ENCODE data around the gene ROR1. TPM values are rescaled to one million over a fixed set of nuclear protein-coding genes. Genes with fewer than 3 reads are reported as not detected.

The ROR1 gene
- total and polyA plus RNA-seq, 9 of the 15 experiments (the other 6 are each of a cell fraction or from before 2014, with no cell fraction given) = 0.02 TPM; not detected in 8

DNA sequence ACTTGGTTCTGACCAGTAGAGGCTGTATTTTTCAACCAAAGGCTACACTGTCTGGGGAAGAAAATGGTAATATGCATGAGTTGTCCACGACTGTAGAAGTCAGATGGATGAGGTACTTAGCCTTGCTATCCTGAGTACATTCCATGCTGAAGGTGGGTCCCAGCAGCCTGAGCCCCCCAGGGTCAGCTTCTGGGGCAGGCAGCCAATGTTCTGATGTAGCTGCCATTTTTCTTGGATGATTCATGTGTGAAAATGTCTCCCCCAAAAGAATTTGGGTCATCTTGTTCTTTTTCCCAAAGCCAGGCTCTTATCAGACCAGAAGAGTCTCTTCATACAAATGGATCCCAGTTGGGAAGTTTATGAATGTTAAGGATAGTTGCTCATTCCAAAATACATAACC, 257.4 kb downstream of the ROR1 start:
- DNase-seq (ENCODE audit: extremely low read depth in 1 of 4, low spot score in 3 of 4) = no peak
- Histone ChIP-seq H3K27me3 (ENCODE audit: control insufficient read depth in 2 of 2, insufficient read depth in 2 of 2, low read length in 2 of 2) (no peaks in the 10 kb centered on the region), H3K9me1 (ENCODE audit: control insufficient read depth, insufficient read depth, low read length) (no peaks in the 10 kb centered on the region), H3K9ac (ENCODE audit: insufficient read depth in 1 of 2, low read depth in 2 of 2, low read length in 2 of 2) (no peak overlapping the region), H3K79me2 (ENCODE audit: control insufficient read depth, insufficient read depth, low read length) (no peaks in the 10 kb centered on the region), H4K20me1 (replicated peaks; ENCODE audit: control insufficient read depth, insufficient read depth, low read length) (no peaks in the 10 kb centered on the region; the same call in 1 of the 2 replicates), H3K27ac (ENCODE audit: extremely low read depth, low read depth, low read length) (no peak overlapping the region), H3K4me2 (ENCODE audit: insufficient read depth, low read length) (no peak overlapping the region), H3K9me3 (replicated peaks; ENCODE audit: control insufficient read depth, insufficient read depth, low read depth, low read length) (no peaks in the 10 kb centered on the region), H3K4me3 (no peak overlapping the region), H2AFZ (ENCODE audit: low read depth, low read length) (no peak overlapping the region), H3K4me1 (replicated peaks in 1 of 2; ENCODE audit: control insufficient read depth in 2 of 2, insufficient read depth in 2 of 2, low read length in 2 of 2) (no peaks in the 10 kb centered on the region), H3K36me3 (ENCODE audit: control insufficient read depth, insufficient read depth, low read length) (no peaks in the 10 kb centered on the region)
- intact Hi-C loops (cut with micrococcal nuclease) = no loop called here
- WGBS (ENCODE audit: insufficient coverage, low coverage, missing lambda C conversion rate) = 0% methylated on average over 1 of the region's 1 CpG
- ChIA-PET POLR2A (no interaction called here), CTCF (ENCODE audit: low intra/inter-chr PET ratio) (no interaction called here)
- ATAC-seq = no peak
- BruUV-seq (replicated peaks) = no TSS peak
- in situ Hi-C loops (cut with MboI) = no loop called here
- no peak for FAIRE-seq
- no peak for TF ChIP-seq ZKSCAN1 (IDR thresholded peaks at IDR 0.05; ENCODE audit: low read depth, low read length)
- TF ChIP-seq JUND (IDR thresholded peaks at IDR 0.05; ENCODE audit: borderline replicate concordance, low read depth, low read length) = no peak
- no peak for TF ChIP-seq JUND (tag; IDR thresholded peaks at IDR 0.05; ENCODE audit: borderline replicate concordance, low read depth, low read length)
- TF ChIP-seq, protein P1, sequence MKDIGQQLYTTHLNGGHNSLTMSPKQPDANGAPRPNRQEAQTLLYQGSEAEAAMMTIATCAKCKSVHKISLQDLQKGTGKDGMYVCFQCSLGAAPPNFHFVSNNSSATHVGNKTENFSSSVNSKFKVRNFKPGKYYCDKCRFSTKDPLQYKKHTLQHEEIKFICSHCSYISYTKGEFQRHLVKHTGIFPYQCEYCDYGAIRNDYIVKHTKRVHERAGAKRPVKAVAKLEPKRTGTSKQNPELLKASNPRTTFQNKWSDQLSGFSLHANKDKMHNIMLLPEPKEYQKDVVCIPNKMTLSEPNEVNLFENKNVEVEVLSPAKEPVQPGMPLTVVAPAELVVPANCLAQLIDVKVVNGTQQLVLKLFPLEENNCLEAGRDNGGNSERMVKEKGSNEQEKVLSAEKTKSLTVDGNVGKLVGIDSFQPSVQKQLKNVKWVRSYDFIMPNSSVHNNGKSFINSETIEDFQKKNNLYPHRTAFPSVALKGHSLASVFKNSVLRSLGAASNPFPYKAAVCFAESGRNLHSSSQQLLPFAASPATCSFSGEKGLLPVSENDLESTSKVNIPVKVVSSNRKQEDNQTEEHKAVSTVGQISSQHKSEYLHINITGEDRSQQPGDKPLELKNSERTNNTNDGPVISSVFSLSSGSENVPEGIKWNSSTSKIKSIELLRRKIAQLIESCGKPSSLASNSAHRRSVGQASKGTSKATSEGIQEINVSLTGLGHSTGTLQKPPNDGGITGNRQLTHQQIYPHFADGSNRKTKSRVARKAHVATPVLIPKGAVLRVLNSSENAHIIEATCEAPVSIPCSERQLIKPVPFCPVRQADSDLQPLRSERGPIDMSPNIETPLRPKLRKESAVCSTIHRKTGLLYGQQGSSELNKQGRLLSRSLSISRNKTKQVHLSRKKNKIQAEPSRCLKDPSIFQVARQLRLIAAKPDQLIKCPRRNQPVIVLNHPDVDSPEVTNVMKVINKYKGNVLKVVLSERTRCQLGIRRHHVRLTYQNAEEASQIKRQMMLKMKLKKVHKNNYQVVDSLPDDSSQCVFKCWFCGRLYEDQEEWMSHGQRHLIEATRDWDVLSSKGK (CRISPR knock-in tag; IDR thresholded peaks at IDR 0.05) = no peak
- TF ChIP-seq EP300 (IDR thresholded peaks at IDR 0.05; ENCODE audit: low read length) = no peak
- TF ChIP-seq GABPA (tag; conservative IDR thresholded peaks at IDR 0.05; ENCODE audit: low read depth) = no peak
- no peak for TF ChIP-seq HNRNPUL1 (IDR thresholded peaks at IDR 0.05; ENCODE audit: low read length)
- no peak for TF ChIP-seq ZNF551 (CRISPR knock-in tag; IDR thresholded peaks at IDR 0.05)
- no peak for TF ChIP-seq ZNF445 (CRISPR knock-in tag; IDR thresholded peaks at IDR 0.05; ENCODE audit: low read depth)
- no peak for TF ChIP-seq U2AF2 (optimal IDR thresholded peaks at IDR 0.05; ENCODE audit: low read depth, low read length)
- TF ChIP-seq, protein P2, sequence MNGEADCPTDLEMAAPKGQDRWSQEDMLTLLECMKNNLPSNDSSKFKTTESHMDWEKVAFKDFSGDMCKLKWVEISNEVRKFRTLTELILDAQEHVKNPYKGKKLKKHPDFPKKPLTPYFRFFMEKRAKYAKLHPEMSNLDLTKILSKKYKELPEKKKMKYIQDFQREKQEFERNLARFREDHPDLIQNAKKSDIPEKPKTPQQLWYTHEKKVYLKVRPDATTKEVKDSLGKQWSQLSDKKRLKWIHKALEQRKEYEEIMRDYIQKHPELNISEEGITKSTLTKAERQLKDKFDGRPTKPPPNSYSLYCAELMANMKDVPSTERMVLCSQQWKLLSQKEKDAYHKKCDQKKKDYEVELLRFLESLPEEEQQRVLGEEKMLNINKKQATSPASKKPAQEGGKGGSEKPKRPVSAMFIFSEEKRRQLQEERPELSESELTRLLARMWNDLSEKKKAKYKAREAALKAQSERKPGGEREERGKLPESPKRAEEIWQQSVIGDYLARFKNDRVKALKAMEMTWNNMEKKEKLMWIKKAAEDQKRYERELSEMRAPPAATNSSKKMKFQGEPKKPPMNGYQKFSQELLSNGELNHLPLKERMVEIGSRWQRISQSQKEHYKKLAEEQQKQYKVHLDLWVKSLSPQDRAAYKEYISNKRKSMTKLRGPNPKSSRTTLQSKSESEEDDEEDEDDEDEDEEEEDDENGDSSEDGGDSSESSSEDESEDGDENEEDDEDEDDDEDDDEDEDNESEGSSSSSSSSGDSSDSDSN (IDR thresholded peaks at IDR 0.05; ENCODE audit: borderline replicate concordance in 1 of 2, low read depth in 2 of 2, low read length in 2 of 2) = no peak
- no peak for TF ChIP-seq KHSRP (IDR thresholded peaks at IDR 0.05)
- TF ChIP-seq, protein P3, sequence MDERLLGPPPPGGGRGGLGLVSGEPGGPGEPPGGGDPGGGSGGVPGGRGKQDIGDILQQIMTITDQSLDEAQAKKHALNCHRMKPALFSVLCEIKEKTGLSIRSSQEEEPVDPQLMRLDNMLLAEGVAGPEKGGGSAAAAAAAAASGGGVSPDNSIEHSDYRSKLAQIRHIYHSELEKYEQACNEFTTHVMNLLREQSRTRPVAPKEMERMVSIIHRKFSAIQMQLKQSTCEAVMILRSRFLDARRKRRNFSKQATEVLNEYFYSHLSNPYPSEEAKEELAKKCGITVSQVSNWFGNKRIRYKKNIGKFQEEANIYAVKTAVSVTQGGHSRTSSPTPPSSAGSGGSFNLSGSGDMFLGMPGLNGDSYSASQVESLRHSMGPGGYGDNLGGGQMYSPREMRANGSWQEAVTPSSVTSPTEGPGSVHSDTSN (CRISPR knock-in tag; IDR thresholded peaks at IDR 0.05; ENCODE audit: low read depth) = no peak
- TF ChIP-seq, protein P3 (tag; conservative IDR thresholded peaks at IDR 0.05; ENCODE audit: low read depth) = no peak
- no peak for TF ChIP-seq ZNF134 (CRISPR knock-in tag; conservative IDR thresholded peaks at IDR 0.05)
